HG03064 (cell line): ENCODE results near the gene IQCN.

Source experiments
- ATAC-seq: cut with Tn5 transposase; IDR thresholded peaks from one replicate; pipeline ENCODE4 v1.9.1; 2021; ENCODE audit warnings: low read depth; ENCODE audit not compliant: unreplicated experiment

Gene IQCN

GRCh38 chr19:18269070-18269723 lies 5.1 kb downstream of the IQCN start:
- ATAC-seq, result no peak

- no peak for ATAC-seq
Observed at GRCh38 chr19:18266771-18267686, 7.2 kb downstream of the IQCN start.

- no peak for ATAC-seq
Observed at GRCh38 chr19:18265582-18265981, 8.7 kb downstream of the IQCN start.

- no peak for ATAC-seq
Observed at GRCh38 chr19:18264971-18265540, 9.2 kb downstream of the IQCN start.

- ATAC-seq, result no peak
Observed at GRCh38 chr19:18264137-18264854, 10.0 kb downstream of the IQCN start.

GRCh38 chr19:18263324-18264136 lies 10.7 kb downstream of the IQCN start:
- no peak for ATAC-seq

- ATAC-seq, result no peak
Observed at GRCh38 chr19:18262917-18263316, 11.3 kb downstream of the IQCN start.

- no peak for ATAC-seq
Observed at GRCh38 chr19:18262144-18262543, 12.1 kb downstream of the IQCN start.

- ATAC-seq, result no peak
Observed at GRCh38 chr19:18261474-18261873, 12.8 kb downstream of the IQCN start.

- ATAC-seq, result no peak
Observed at GRCh38 chr19:18259893-18260292, 14.4 kb downstream of the IQCN start.

- ATAC-seq, result no peak
Observed at GRCh38 chr19:18257503-18258470, 16.5 kb downstream of the IQCN start.

GRCh38 chr19:18254546-18255503 lies 19.4 kb downstream of the IQCN start:
- no peak for ATAC-seq

- no peak for ATAC-seq
Observed at GRCh38 chr19:18253716-18254115, 20.5 kb downstream of the IQCN start.

- no peak for ATAC-seq
Observed at GRCh38 chr19:18253130-18253529, 21.1 kb downstream of the IQCN start.

- ATAC-seq, result no peak
Observed at GRCh38 chr19:18252370-18252717, 21.9 kb downstream of the IQCN start.

- no peak for ATAC-seq
Observed at GRCh38 chr19:18251587-18252369, 22.5 kb downstream of the IQCN start.

- ATAC-seq, result no peak
Observed at GRCh38 chr19:18249834-18250233, 24.4 kb downstream of the IQCN start.
